ENCODE measurements around the gene P2RY4. TPM values are rescaled to one million over a fixed set of nuclear protein-coding genes. Genes with fewer than 3 reads are reported as not detected.

Gene P2RY4
- total RNA-seq (2016; rRNA removed; fragmentation: Illumina TruSeq; extraction: Trizol) (0.07 TPM in 1 of 2 replicates, not detected in the other), polyA plus RNA-seq (2011; rRNA removed) (0.49 and 0.67 TPM in 2 replicates), polyA minus RNA-seq (2011; rRNA and poly(A)+ RNA removed; ENCODE audit: low replicate concordance) (0.56 and 1.3 TPM in 2 replicates), Bru-seq, nascent RNA (percentile 19 among the genes with signal in this experiment), BruChase-seq, experiment 1, labeled RNA remaining after a 6-hour chase (percentile 35 among the genes with signal in this experiment), BruChase-seq, experiment 2, labeled RNA remaining after a 2-hour chase (percentile 26 among the genes with signal in this experiment)
- not detected in 2 replicates for total RNA-seq (2016; cell fraction: cytosol; rRNA removed; fragmentation: Illumina TruSeq; extraction: Trizol; ENCODE audit: low read depth)
- not detected in 2 replicates for total RNA-seq (2016; cell fraction: insoluble cytoplasmic fraction; rRNA removed; fragmentation: Illumina TruSeq; extraction: Trizol)
- total RNA-seq (2016; cell fraction: membrane; rRNA removed; fragmentation: Illumina TruSeq; extraction: Trizol), result not detected in 2 replicates
- total RNA-seq (2016; cell fraction: nucleus; rRNA removed; fragmentation: Illumina TruSeq; extraction: Trizol), result 0.25 TPM in 1 of 2 replicates, not detected in the other
- polyA plus RNA-seq (2011; cell fraction: cytosol; rRNA removed), result 0.25 and 0.27 TPM in 2 replicates
- polyA plus RNA-seq (2011; cell fraction: nucleus; rRNA removed), result 1.9 TPM in 2 replicates
- polyA plus RNA-seq (2012), result 0.13 and 0.16 TPM in 2 replicates
- not detected in 2 replicates for polyA plus RNA-seq (2016; cell fraction: cytosol; fragmentation: Illumina TruSeq; extraction: Trizol; ENCODE audit: low read depth)
- polyA plus RNA-seq (2016; cell fraction: insoluble cytoplasmic fraction; fragmentation: Illumina TruSeq; extraction: Trizol; ENCODE audit: low read depth), result not detected in 2 replicates
- polyA plus RNA-seq (2016; cell fraction: membrane; fragmentation: Illumina TruSeq; extraction: Trizol; ENCODE audit: low read depth), result not detected in 2 replicates
- polyA plus RNA-seq (2016; cell fraction: nucleus; fragmentation: Illumina TruSeq; extraction: Trizol; ENCODE audit: insufficient read depth, low read depth), result not detected in 2 replicates
- polyA minus RNA-seq (2011; cell fraction: cytosol; rRNA and poly(A)+ RNA removed), result 0.35 and 0.40 TPM in 2 replicates
- polyA minus RNA-seq (2011; cell fraction: nucleus; rRNA and poly(A)+ RNA removed), result 0.62 and 1.3 TPM in 2 replicates
- long read RNA-seq, experiment 1, partial matches to known transcripts, result 0 of 1 reads
- long read RNA-seq, experiment 1, other reads (novel, unspliced or antisense), result 1 of 1 reads
- long read RNA-seq, experiment 2, result 0 reads

DNA sequence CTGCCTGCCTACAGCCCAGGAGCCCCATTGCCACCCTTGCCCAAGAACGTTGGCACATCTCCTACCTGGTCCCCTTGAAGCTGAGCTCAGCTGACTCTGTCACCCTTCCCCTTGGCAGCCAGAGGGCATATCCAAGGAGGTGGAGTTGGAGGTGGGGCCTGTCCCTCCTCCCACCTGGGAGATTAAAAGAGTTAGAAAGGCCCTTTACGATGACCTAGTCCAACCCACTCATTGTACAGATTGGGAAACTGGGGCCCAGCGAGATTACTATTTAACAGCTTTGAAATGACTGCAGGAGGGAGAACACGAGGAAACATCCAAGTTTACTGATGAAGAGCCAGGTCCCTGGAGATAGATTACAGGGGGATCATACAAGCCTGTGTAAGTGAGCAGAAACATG lies at the start of gene P2RY4:
Gene P2RY4 (minus strand): TSS at position 101 of the 400 bp plus-strand sequence. CDS start 580 bp downstream, outside the sequence.
- Histone ChIP-seq H2AFZ (ENCODE audit: low read length) (no peak within 1 kb of the TSS), H3K36me3 (replicated peaks in 1 of 2; ENCODE audit: control insufficient read depth in 1 of 2, insufficient read depth in 2 of 2, low read length in 2 of 2) (no peaks in the 10 kb centered on the region), H3K27me3 (ENCODE audit: control insufficient read depth in 1 of 2, insufficient read depth in 2 of 2, low read length in 2 of 2) (no peaks in the 10 kb centered on the region), H3K4me1 (ENCODE audit: insufficient read depth, low read length) (no peaks in the 10 kb centered on the region; the same call in 1 of the 2 replicates), H4K20me1 (ENCODE audit: insufficient read depth, low read length) (no peaks in the 10 kb centered on the region), H3K9ac (ENCODE audit: insufficient read depth, low read depth, low read length) (no peak within 1 kb of the TSS), H3K79me2 (ENCODE audit: insufficient read depth, low read length) (no peaks in the 10 kb centered on the region), H3K9me3 (ENCODE audit: low read length) (no peaks in the 10 kb centered on the region), H3K4me2 (ENCODE audit: low read depth, low read length) (no peak within 1 kb of the TSS), H3K4me3 (replicated peaks in 1 of 3; ENCODE audit: insufficient read depth in 1 of 3, low read depth in 2 of 3, low read length in 3 of 3) (no peak within 1 kb of the TSS), H3K27ac (ENCODE audit: extremely low read length, insufficient read depth, low read length) (no peak within 1 kb of the TSS)
- no TSS peak for BruUV-seq (replicated peaks)
- DNase-seq (ENCODE audit: low spot score) (no peak), FAIRE-seq (no peak), ATAC-seq (no peak)
- CTCF ChIA-PET (ENCODE audit: low intra/inter-chr PET ratio, low total read pairs), result no interaction called here
- in situ Hi-C loops (cut with HindIII; ENCODE audit: extremely low pct_ligation_motif_present, low pct_unique_long_range_greater_than_20kb), result loop anchor here (10.0 kb wide), 1 partner anchor 55 kb away; no protein-coding TSS in a partner anchor
- intact Hi-C loops (cut with micrococcal nuclease; ENCODE audit: unreplicated experiment), result no loop called here
- TF ChIP-seq MBD4 (IDR thresholded peaks at IDR 0.05; ENCODE audit: borderline replicate concordance, low read length) (no peak), JUND (CRISPR knock-in tag; IDR thresholded peaks at IDR 0.05) (no peak), ZNF749 (CRISPR knock-in tag; IDR thresholded peaks at IDR 0.05; ENCODE audit: borderline replicate concordance) (no peak), ZNF883 (CRISPR knock-in tag; IDR thresholded peaks at IDR 0.05; ENCODE audit: not compliant biosample characterization) (no peak), RXRA (CRISPR knock-in tag; IDR thresholded peaks at IDR 0.05) (no peak), HOXA9 (CRISPR knock-in tag; IDR thresholded peaks at IDR 0.05; ENCODE audit: borderline replicate concordance) (no peak), ZBTB7B (CRISPR knock-in tag; IDR thresholded peaks at IDR 0.05) (no peak)
- TF ChIP-seq, protein P1, sequence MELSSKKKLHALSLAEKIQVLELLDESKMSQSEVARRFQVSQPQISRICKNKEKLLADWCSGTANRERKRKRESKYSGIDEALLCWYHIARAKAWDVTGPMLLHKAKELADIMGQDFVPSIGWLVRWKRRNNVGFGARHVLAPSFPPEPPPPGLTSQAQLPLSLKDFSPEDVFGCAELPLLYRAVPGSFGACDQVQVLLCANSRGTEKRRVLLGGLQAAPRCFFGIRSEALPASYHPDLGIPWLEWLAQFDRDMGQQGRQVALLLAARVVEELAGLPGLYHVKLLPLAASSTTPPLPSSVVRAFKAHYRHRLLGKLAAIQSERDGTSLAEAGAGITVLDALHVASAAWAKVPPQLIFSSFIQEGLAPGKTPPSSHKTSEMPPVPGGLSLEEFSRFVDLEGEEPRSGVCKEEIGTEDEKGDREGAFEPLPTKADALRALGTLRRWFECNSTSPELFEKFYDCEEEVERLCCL (CRISPR knock-in tag; IDR thresholded peaks at IDR 0.05; ENCODE audit: borderline replicate concordance), result no peak
- TF ChIP-seq, protein P2, sequence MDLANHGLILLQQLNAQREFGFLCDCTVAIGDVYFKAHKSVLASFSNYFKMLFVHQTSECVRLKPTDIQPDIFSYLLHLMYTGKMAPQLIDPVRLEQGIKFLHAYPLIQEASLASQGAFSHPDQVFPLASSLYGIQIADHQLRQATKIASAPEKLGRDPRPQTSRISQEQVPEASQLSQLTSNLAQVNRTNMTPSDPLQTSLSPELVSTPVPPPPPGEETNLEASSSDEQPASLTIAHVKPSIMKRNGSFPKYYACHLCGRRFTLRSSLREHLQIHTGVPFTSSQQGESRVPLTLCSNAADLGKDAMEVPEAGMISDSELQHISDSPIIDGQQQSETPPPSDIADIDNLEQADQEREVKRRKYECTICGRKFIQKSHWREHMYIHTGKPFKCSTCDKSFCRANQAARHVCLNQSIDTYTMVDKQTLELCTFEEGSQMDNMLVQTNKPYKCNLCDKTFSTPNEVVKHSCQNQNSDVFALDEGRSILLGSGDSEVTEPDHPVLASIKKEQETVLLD (CRISPR knock-in tag; IDR thresholded peaks at IDR 0.05; ENCODE audit: low read depth), result no peak
- WGBS (ENCODE audit: low lambda C conversion rate), result 8% methylated on average over 4 of the region's 4 CpGs
- POLR2A ChIA-PET, result interaction anchor here (1.3 kb wide), 1 partner anchor 30 kb away, joined by 3 read pairs; the partner anchor contains the start of genes KIF4A and PDZD11

Measured in HepG2 (cell line).